ENCODE data around the gene RRP12.

Gene RRP12

DNA sequence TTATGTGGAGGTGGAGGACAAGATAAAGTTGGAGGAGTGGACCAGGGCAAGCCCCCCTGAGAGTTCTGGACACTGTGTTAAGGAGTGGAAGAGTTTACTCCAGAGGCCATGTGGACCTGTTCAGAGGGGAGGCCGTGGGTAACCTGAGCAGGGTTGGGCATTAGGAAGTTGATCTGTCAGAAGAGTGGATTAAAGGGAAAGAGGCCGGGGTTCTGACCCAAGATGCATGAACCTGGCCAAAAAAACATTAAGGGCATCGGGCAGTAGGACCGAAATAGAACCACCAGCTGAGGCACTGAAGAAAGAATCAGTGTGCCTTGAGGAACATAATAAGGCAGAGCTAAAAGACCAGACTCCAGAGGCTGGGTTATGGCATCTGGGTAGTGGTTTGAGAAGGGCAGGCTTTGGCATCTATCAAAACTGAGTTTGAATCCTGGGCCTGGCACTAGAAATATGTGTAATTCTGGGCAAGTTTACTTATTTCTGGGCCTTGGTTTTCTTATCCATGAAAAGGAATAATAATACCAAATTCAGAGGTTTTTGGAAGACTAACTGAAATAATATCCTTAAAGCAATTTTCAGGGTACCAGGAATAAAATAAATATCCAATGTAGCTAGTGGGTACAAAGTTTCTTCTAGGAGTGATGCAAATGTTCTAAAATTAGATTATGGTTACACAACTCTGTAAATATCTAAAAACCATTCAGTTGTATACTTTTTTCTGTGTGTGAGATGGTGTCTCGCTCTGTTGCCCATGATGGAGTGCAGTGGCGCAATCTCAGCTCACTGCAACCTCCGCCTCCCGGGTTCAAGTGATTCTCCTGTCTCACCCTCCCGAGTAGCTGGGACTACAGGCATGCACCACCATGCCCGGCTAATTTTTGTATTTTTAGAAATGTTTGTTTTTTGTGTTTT is 93.0 kb downstream of the RRP12 start:
- no peak for DNase-seq

DNA sequence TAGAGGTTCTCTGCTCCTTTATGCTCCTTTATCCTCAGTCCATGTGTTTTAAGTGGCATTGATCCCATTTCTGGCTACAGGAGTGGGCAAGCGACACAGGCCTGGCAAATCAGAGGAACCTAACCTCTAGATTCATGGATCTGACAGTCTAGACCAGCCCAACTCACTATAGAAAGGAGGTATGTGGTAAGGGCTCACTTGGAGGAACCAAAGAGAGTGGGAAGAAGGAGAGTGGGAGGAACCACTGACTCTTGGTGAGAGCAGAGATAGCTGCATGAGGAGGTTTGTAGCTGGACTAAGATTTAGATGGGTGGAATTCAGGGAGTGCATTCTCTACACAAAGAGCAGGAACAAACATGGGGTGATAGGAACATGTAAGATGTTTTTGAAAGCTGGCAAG is 93.7 kb downstream of the RRP12 start:
- DNase-seq, result no peak
